ENCODE measurements around the gene SLC5A11. TPM values are rescaled to one million over a fixed set of nuclear protein-coding genes. Genes with fewer than 3 reads are reported as not detected.
A peak's percentile ranks its signal among the peaks of the same experiment; 100 is the strongest.

Gene SLC5A11
- total and polyA plus RNA-seq, 2 donors (not counting 1 experiment from before 2014, with no cell fraction given), result 0.62 to 0.84 TPM

DNA sequence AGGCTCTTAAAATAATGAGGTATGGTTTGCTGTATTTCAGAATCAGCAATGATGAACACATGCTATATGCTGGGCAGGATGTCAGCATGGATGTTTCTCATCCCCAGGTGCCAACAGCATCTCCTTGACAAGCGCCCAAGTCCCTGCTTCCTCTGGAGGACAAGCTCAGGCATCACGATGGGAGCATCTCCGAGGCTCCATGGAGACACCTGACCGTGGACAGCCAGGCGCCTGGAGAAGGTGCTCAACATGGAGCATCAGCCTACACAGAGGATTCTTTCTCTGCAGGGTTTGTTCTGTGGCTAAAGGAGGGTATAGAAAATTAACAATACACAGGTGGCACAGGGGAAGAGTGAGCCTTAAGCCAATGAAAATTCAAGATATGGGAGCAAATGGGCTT lies 72.1 kb downstream of the SLC5A11 start:
- H3K27me3 Mint-ChIP-seq, result no peaks in the 10 kb centered on the region

GRCh38 chr16:24918641-24919040 lies 72.9 kb downstream of the SLC5A11 start:
- POLR2A ChIA-PET, result no interaction called here
- no peaks in the 10 kb centered on the region for H3K9me3 Mint-ChIP-seq (ENCODE audit: insufficient read depth)
- H3K4me1 ChIP-seq (ENCODE audit: control insufficient read depth in 2 of 2, insufficient read depth in 2 of 2, low read length in 2 of 2), result peaks cover 6 to 10% of the 10 kb centered on the region in 2 donors
- H3K79me2 ChIP-seq (ENCODE audit: control insufficient read depth, insufficient read depth, low read length), result peaks cover under 1% of the 10 kb centered on the region
- no peak overlapping the region for H3K9ac ChIP-seq (ENCODE audit: low read length)
- WGBS (ENCODE audit: insufficient coverage), result 90% methylated on average over 9 of the region's 10 CpGs
- H3K4me2 ChIP-seq (replicated peaks; ENCODE audit: low read depth, low read length, poor library complexity, severe bottlenecking), result no peak overlapping the region
- ATAC-seq (ENCODE audit: low read depth) (no peak), DNase-seq (no peak)
- TF ChIP-seq CTCF (IDR thresholded peaks at IDR 0.05) (no peak), EZH2 (IDR thresholded peaks at IDR 0.05; ENCODE audit: borderline replicate concordance, insufficient read depth, low read depth, low read length, poor library complexity, severe bottlenecking) (no peak)
- H2AFZ ChIP-seq (ENCODE audit: insufficient read depth, low read depth, low read length, poor library complexity, severe bottlenecking), result no peak overlapping the region
- H3K4me3 ChIP-seq (ENCODE audit: control extremely low read depth in 1 of 5, extremely low read depth in 1 of 5, insufficient read depth in 1 of 5, low read depth in 2 of 5, low read length in 4 of 5), result no peak overlapping the region
- intact Hi-C loops (cut with micrococcal nuclease), result no loop called here
- H3K4me3 Mint-ChIP-seq, result no peak overlapping the region
- H3K27ac ChIP-seq (ENCODE audit: low read length in 2 of 2), result peak overlapping the region in 1 of 2 donors; percentile 22
- CTCF ChIA-PET, result no interaction called here
- peaks cover 77% of the 10 kb centered on the region for H4K20me1 ChIP-seq (ENCODE audit: control insufficient read depth, insufficient read depth, low read length, poor library complexity, severe bottlenecking)
- peaks cover 0 to 3% (median 0%) of the 10 kb centered on the region in 3 donors for H3K9me3 ChIP-seq (ENCODE audit: control extremely low read depth in 1 of 3, control insufficient read depth in 2 of 3, insufficient read depth in 1 of 3, low read length in 2 of 3)
- H3K27me3 Mint-ChIP-seq, result no peaks in the 10 kb centered on the region
- peaks cover 2 to 79% of the 10 kb centered on the region in 2 experiments for H3K36me3 ChIP-seq (replicated peaks in 1 of 2; ENCODE audit: control extremely low read depth in 1 of 2, control insufficient read depth in 1 of 2, extremely low read depth in 1 of 2, insufficient read depth in 2 of 2, low read length in 1 of 2)
- peak overlapping the region; percentile 23 for H3K27ac Mint-ChIP-seq
- no peaks in the 10 kb centered on the region for H3K27me3 ChIP-seq (replicated peaks in 1 of 4; ENCODE audit: control extremely low read depth in 1 of 4, control insufficient read depth in 3 of 4, insufficient read depth in 4 of 4, low read length in 3 of 4)
- H3K4me1 Mint-ChIP-seq, result peaks cover 13% of the 10 kb centered on the region

More for the DNA sequence above, 72.1 kb downstream of the SLC5A11 start:
- H3K9me3 Mint-ChIP-seq (ENCODE audit: insufficient read depth), result no peaks in the 10 kb centered on the region
- no peak for ATAC-seq (ENCODE audit: low read depth)
- no peak overlapping the region for H3K4me3 Mint-ChIP-seq
- no peak overlapping the region for H3K4me3 ChIP-seq (ENCODE audit: control extremely low read depth in 1 of 5, extremely low read depth in 1 of 5, insufficient read depth in 1 of 5, low read depth in 2 of 5, low read length in 4 of 5)
- POLR2A ChIA-PET, result interaction anchor here (0.5 kb wide), 1 partner anchor 398 kb away, joined by 4 read pairs; no protein-coding TSS in a partner anchor
- peaks cover 2 to 72% of the 10 kb centered on the region in 2 experiments for H3K36me3 ChIP-seq (replicated peaks in 1 of 2; ENCODE audit: control extremely low read depth in 1 of 2, control insufficient read depth in 1 of 2, extremely low read depth in 1 of 2, insufficient read depth in 2 of 2, low read length in 1 of 2)
- H3K27ac ChIP-seq (ENCODE audit: low read length in 2 of 2), result no peak overlapping the region
- H3K9me3 ChIP-seq (ENCODE audit: control extremely low read depth in 1 of 3, control insufficient read depth in 2 of 3, insufficient read depth in 1 of 3, low read length in 2 of 3), result peaks cover 0 to 3% (median 0%) of the 10 kb centered on the region in 3 donors
- no peaks in the 10 kb centered on the region for H3K79me2 ChIP-seq (ENCODE audit: control insufficient read depth, insufficient read depth, low read length)
- H4K20me1 ChIP-seq (ENCODE audit: control insufficient read depth, insufficient read depth, low read length, poor library complexity, severe bottlenecking), result peaks cover 70% of the 10 kb centered on the region
- no peak overlapping the region for H3K4me2 ChIP-seq (replicated peaks; ENCODE audit: low read depth, low read length, poor library complexity, severe bottlenecking)
- no peaks in the 10 kb centered on the region for H3K27me3 ChIP-seq (replicated peaks in 1 of 4; ENCODE audit: control extremely low read depth in 1 of 4, control insufficient read depth in 3 of 4, insufficient read depth in 4 of 4, low read length in 3 of 4)
- H3K4me1 ChIP-seq (ENCODE audit: control insufficient read depth in 2 of 2, insufficient read depth in 2 of 2, low read length in 2 of 2), result peaks cover 6 to 10% of the 10 kb centered on the region in 2 donors
- DNase-seq, result no peak
- H3K4me1 Mint-ChIP-seq, result peaks cover 13% of the 10 kb centered on the region
- no peak overlapping the region for H2AFZ ChIP-seq (ENCODE audit: insufficient read depth, low read depth, low read length, poor library complexity, severe bottlenecking)
- intact Hi-C loops (cut with micrococcal nuclease), result no loop called here
- TF ChIP-seq EZH2 (IDR thresholded peaks at IDR 0.05; ENCODE audit: borderline replicate concordance, insufficient read depth, low read depth, low read length, poor library complexity, severe bottlenecking) (no peak), CTCF (IDR thresholded peaks at IDR 0.05) (no peak)
- peak overlapping the region; percentile 23 for H3K27ac Mint-ChIP-seq
- CTCF ChIA-PET, result no interaction called here
- H3K9ac ChIP-seq (ENCODE audit: low read length), result no peak overlapping the region
- WGBS (ENCODE audit: insufficient coverage), result 94% methylated on average over 5 of the region's 5 CpGs

Measured in B cell (primary cell).